Activated CD8-positive, alpha-beta memory T cell treated with anti-CD3 and anti-CD28 coated beads for 24 hours (primary cell): ENCODE measurements around the gene ASPRV1.

Source experiments
- DNase-seq: peaks from one replicate; pipeline ENCODE4 v3.0.0-alpha.2; 2020

Gene ASPRV1

DNA sequence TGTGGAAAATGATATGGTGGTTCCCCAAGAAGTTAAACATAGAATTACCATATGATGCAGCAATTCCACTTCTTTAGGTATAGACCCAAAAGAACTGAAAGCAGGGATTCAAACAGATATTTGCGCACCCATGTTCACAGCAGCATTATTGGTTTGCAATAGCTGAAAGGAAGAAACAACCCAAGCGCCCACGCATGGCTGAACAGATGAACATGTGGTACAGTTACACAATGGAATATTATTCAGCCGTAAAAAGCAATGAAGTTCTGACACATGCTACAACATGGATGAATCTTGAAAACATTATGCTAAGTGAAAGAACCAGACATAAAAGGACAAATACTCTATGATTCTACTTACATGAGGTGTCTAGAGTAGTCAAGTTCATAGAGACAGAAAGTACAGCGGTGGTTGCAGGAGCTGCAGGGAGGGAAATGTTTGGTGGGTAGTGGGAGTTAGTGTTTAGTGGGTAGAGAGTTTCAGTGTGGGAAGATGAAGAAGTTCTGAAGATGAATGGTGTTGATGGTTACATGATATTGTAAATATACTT lies 26.7 kb upstream of the ASPRV1 start:
- no peak for DNase-seq

DNA sequence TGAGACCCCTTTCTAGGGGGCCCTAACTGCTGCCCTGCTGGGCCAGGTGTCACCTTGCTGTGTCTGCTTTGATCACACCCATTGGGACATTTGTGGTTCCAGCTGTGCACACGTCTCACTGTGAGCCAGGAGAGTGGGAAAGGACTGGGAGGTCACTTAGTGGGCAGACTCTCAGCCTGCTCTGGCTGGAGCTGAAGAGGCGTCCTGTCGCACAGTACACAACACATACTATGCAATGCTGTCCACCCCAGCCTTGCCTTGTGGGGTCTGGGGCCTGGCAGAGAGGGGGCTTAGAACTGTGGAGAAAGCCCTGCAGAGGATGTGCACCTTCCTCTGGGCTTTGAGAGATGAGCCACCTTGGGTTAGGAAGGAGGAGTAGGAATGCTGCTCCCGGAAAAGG lies 25.3 kb upstream of the ASPRV1 start:
- no peak for DNase-seq

DNA sequence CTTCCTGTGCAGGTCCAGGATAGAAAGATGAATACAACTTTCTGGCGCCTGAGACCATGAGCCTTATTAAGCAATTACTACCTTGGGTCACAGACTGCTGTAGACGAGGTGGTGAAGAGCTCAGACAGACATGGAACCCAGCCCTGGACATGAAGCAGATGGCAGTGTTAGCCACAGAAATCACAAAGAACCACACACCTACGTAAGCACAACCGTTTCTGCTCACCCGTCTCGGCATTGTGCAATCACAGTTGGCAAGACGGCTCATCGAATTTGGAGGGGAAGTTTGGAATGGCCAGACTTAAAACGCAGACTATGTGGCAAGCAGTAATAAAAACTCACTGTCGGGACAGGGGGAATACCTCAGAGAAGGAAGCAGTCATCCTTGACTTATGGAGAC lies 24.3 kb upstream of the ASPRV1 start:
- DNase-seq: no peak

DNA sequence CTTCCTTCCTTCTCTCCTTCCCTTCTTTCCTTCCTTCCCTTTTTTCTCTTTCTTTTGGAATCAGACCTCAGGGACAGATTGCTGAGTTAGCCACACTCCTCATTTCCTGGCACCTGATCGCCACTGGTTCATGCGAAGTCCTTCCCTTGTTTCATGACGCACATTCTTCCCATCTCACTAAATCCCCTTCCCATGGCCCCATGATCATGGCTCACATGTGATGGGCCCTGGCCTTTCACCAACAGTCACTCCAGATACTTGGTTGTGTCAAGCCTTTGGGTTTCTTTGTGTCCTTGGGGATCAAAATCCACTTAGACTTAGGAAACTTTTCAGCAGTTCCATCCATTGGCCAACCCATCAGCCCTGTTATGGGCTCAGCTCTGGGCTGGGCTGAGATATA lies 23.8 kb upstream of the ASPRV1 start:
- no peak for DNase-seq

DNA sequence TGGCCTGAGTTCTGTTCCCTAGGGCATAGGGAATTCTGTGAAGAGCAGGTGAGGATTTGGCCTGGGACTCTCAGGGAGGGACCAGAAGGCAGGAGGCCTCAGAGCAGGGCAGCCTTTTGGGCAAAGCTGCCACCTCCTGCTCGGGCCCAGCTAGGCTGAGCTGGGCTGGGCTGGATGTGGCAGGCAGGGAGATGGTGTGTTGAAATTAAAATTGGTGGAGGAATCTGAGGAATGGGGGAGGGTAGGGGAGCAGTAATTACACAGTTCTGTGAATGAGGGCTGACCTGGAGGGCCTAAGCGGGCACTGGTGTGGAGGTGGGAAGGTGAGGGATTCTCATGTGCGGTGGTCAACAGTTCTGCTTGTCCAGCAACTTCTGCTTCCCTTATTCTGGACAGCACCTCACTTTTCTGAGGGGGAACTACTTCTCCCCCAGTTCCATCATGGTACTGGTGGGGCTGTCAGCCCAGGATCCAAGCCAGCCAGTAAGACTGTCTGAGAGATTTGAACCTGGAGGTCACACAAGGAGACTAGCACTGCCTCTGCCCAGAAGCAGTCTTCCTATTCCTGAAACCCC lies 22.0 kb upstream of the ASPRV1 start:
- DNase-seq: no peak

DNA sequence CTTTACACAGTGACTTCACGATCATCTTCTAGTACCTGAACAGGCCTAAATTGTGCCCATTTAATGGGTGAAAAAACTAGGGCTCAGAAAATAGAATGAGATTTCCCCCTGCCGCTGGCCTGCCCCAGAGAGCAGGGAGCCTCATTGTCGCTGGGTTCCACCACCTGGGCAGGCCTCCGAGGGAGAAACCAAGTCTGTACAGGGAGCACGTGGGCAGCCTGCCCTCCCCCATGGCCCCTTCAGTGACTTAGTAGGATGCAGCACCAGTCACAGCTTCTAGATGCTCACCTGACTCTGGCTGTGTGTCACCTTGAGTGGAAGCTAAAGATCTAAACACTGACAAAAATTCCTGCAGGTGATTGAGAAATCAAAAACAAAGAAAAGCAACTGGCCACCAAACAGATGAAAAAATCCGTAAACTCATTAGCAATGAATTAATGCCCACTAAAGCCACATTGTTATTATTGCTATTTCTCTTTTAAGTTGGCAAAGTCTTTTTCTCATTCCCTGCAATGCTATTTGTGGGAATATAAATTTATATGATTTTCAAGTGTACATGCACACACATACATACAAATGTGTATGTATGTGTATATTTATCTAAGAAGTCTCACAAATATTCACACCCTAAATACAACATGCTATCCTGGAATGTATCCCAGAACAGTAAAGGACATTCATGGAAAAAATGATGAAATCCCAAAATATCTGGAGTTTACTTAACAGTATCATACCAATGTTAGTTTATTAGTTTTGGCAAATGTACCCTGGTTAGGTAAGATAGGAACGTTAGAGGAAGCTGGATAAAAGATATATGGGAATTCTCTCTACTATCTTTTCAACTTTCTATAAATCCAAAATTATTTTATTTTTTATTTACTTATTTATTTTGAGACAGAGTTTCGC lies 18.7 kb upstream of the ASPRV1 start:
- DNase-seq: no peak

DNA sequence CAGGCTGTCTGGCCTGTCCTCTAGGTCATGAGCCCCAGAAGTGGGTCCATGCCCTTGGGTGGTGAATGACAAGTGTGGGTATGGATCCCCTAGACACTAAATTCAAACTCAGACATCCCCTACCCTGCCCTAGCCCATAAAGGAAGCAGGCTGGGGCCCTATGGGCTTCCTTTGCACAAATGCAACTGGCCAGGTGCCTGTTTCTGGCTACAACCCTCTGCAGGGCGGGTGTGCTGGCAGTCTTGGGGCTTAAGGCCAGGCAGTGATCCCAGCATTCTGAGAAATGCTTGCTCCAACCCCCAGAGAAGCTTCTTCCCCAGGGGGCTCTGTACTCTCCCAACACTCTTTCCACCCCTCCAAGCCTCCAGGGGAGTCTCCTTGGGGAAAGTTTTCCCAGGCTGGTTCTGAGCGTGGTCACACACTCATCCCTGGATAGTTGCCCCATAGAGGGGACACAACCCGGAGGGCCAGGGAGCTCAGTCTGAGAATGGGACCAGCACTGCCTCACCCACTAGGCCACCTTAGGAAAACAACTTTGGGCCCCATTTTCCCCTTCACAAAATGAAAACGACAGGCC lies 16.6 kb upstream of the ASPRV1 start:
- no peak for DNase-seq

DNA sequence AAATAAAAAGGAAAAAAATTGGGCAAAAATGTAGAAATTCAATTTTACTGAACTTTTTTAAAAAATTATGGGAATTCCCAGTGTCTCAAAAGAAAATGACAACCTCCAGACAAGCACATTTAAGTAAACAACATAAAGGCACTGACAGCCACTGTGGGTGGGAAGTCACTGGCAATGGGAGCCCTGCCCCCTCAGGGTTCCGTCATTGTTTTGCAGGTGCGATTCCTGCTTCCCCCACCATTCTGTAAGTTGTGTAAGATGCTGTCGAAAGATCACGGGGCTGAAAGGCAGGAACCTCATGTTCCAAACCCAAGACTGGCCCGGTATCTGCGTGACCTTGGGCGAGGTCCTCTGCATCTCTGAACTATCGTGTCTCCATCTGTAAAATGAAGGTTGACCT lies 15.8 kb upstream of the ASPRV1 start:
- no peak for DNase-seq

DNA sequence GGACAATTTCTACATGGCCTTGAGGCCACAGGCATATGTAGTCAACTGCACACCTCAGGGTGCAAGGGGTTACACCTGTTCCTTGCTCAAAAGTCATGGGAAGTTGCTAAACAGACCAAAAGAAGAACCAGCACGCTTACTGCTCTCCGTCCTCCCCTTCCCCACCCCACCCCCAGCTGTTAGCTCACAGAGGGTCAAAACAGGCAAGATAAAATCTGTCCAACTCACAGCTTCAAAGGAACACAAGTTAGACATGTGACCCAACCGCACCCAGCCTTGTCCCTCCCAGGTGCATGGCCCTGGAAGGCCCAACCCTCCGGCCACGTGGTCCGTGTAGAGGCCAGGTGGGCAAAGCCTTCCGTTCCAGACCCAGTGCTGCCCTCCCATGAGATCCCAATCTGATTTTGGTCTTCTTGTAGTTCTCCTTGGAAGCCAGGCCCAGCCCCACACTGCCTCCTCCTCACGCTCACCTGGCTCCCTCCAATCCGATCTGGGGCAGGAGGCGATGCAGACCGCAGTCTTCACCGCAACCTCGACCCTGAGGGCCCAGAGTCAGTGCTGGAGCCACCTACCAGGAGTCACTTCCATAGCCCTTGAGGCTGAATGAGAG lies 14.5 kb upstream of the ASPRV1 start:
- DNase-seq: no peak

DNA sequence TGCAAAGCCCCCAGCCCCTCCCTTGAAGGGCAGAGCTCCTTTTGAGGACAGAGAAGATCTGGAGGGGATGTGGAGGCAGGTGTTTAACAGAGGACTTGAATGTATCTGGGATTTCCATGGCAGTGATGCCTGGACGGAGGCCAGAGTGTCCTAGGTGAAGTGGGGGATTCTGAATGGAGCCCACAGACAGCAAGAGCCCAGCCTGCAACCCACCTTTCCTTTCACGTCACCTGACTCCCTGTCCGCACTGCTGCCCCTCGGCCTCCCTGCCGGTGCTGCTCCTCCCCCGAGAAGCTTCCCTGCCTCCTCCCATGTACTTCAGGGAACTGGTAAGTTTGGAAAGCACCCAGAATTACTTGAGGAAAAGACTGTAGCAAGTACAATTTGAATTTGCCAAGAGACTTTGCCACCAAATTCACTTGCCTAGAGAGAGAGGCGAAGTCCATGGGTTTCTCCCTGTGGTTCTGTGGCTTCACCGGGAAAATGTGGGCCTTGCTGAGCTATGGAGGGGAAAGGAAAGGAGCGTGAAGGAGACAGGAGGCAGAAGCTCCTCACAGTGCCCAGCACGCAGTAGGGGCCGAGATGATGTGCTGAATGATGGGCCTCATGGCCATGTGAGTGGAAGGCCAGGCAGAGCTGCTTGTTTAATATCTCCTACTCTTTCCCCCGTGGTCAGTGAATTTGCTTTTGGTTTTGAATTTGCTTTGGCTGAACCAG lies 13.9 kb upstream of the ASPRV1 start:
- no peak for DNase-seq

DNA sequence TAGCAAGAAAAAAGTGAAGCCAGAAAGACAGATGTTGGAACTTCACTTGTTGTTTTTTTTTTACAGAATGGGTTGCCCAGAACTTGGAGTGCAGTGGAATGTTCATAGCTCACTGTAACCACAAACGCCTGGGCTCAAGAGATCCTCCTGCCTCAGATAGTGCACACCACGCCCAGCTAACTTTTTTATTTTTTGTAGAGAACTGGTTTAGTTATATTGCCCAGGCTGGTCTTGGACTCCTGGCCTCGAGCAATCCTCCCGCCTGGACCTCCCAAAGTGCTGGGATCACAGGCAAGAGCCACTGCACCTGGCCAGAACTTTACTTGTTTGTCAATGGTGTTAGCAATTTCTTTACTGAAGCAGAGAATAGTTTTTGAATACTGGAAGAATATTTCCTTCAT lies 11.9 kb upstream of the ASPRV1 start:
- no peak for DNase-seq

DNA sequence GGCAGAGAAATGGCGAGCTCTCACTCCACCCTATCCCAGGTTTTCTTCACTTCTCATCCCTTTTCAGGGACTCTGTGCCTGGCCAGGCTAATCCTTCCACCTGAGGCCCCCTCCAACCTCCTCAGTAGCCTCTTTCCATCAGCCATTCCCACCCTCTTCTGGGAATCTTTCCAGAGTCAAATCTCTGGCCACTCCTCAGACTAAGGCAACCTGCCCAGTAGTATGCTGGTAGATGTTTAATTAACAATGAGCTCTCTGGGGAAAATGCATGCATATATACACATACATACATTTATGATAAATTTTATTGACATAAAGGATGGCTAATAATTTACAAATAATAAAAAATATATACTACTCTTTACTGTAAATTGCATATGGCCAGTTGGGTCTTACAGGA lies 11.4 kb upstream of the ASPRV1 start:
- no peak for DNase-seq

DNA sequence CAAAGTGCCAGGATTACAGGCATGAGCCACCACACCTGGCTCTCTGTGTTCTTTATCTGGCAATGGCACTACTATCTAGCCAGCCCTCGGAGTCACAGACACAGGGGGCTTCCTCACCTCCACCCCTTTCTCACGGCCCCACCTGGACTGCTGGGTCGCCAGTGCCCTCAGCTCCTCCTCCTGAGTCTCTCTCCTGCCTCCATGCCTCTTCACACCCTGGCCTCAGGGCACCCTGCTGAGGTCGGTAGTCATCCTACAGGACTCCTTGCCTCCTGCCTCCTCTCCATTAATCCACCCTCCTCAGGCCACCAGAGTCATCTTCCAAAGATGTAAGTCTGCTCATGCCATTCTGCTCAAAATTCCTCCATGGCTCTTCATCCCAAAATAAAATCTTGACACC lies 8.6 kb upstream of the ASPRV1 start:
- DNase-seq: no peak

DNA sequence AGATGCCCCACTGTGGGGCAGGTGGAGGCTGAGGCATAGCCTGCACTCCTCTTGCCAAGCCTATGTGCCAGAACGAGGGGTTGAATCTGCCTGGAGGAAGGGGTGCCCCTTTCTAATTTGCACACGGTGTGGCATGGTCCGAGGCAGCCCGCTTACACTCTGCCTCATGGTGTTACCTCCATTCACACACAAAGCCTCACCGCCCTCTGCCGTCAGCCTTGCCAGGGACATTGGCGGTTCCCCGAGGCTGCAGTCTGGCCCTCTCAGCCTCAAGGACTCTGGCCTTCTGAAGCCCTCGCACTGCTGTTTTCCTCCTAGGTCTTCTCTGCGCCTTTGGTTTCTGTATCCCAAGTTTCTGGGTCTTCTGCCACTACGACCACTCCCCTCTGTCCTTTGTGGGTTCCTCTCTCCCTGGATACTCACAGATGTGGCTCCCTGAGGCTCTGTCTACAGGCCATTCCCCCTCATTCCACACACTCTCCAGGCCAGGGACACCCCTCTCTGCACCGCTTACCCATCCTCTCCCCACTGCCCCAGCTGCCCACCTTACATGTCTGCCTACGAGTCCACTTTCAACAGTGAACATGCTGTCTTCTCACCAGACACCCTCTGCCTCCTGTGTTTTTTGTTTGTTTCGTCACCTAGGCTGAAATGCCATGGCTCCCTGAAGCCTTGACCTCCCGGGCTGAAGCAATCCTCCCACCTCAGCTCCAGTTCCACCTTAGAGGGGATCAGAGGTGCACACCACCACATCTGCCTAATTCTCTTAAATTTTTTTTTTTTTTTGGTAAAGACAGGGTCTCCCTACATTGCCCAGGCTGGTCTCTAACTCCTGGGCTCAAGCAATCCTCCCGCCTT lies 7.9 kb upstream of the ASPRV1 start:
- DNase-seq: no peak

DNA sequence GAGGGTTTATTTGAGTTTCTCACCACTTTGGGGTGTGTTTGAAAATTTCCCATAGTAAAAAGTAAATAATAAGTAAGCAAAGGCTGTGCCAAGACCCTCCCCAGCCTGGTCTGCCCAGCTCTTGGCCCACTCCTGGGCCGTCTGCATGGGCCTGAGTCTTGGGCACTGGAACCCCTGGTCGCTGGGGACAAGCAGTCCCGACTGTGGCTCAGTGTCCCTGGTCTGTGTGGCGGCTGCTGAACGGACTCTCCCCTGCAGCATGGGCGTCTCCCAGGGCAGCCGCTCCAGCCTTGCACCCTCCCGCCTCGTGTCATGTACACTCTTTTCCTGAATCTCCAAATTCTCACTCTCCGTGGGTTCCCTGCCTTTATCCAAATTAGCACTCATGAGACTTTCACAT lies 7.2 kb upstream of the ASPRV1 start:
- no peak for DNase-seq

DNA sequence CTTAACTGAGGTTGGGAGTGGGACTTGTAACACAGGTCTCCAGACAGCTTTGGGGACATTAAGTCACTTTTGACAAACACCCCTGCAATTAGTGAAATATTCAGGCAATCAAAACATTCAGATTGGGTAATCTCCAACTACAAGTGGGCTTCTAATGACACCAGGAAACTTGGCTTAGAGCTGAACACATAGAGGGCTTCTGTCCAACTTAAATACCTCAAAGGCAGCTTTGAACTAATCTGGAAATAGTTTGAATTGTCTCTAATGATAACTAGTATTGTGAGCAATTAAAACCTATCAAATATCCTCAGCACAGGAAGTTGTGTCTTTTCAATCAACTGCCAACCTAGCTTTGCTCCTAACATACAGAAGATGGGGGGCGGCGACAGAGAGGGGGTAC lies 5.1 kb upstream of the ASPRV1 start:
- no peak for DNase-seq

DNA sequence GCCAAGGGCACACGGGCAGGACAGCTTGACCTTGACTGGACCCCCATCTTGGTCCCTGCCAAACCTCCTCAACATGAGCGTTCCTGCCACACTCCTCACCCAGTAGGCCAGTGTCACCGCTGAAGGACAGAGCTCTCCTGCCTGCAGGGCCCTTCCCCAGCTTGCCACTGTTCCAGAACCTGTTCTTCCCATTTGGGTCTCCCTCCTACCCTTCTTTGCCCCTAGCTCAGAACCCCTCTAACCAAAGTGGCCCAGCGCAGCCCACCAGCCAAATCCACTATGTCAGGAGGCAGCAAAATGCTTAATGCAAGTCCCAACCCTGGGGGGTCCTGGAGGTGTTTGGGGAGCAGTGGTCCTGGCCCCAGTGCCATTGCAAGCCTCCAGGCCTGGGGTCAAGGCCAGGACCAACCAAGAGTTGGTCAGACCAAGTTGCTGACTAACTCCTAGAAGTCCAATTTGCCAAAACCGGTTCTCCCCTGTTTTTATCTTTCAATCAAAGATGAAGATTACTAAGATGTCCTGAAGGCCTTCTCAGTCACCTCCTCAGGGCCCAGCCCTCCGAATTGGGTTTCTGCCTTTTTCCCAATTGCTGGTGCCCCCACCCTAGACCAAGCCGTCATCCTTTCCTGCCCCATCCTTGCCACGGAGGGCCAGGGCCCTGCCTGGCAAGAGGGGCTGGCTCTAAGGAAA lies 4.5 kb upstream of the ASPRV1 start:
- DNase-seq: no peak

DNA sequence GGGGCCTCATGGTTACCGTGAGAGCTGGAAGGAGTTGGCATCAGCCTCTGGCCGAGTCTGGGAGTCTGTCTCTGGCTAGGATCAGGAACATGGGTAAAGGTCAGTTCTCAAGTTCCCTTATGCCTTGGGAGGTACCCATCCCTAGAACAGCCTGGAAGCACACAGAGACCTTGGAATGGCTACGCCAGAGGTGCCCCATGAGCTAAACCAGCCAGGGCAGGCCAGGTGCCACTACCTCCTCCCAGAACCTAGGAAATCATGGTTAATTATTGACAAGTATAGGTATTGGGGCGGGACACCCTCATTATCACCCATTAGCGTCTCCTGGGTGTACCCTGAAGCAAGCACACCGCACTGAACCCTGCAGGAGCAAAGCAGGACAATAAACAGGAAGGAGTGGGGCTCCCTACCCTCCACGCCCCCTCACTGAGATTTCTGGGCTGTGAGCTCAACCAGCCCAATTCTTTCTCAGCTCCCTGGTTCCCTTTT lies 3.0 kb upstream of the ASPRV1 start:
- no peak for DNase-seq

DNA sequence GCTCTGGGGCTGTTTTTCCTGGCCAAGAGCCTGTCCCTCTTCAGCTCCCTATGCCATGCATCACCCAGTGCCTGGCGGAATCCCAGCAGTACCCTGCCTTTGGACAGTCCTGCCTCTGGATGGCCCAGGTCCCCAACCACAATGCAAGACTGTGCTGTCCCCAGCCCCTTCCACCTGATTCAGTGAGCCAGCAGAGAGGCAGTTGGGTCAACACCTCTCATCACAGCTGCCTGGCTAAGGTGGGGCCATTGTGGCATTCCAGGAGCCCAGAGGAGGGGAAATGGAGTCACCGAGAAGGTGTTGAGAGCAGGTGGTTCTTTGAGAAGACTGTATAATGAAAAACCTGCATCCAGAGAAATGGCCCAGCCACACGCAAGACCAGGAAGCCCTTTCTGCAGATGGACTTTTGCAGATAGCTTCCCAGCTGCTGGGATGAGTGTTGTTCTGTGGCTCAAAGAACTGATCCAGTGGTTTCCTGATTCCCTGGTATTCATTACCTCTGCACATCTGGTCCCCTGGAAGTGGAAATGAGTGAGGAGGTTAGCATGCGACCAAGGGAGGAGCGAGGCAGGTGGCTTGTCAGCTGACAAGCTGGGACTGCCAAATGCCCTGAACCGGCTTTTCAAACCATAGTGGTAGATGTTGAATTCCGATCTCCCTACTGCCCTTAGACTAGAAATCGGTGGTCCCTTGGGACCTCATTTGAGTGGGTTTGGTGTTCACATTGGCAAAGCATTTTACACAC lies 1.7 kb upstream of the ASPRV1 start:
- DNase-seq: no peak

DNA sequence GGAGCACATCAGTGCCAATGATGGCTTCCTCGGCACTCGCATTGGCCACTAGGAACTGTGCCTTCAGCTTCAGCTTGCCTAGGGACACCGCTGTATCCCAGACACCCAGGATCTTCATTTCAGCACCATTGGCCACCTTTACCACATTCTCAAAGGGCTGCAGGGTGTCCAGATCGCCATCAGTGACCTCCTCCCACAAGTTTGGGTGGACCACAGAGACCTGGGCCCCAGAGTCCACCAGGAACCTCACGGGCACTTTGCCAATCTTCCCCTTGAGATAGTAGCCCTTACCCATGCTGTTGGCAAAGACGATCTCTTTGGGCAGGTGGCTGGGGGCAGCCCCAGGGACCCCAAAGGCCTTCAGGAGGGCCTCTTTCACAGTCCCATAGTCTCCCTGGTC lies 610 bp downstream of the ASPRV1 start:
- DNase-seq: no peak
